Neural cell (in vitro differentiated cells): Measurements from ENCODE around the gene HDAC7.

Experiments
- CTCF ChIP-seq: fragments of 450-650 bp; IDR thresholded peaks from 2 replicates; pipeline ENCODE4 v1.5.1; 2014; ENCODE audit warnings: antibody characterized with exemption, mild to moderate bottlenecking, moderate library complexity; ENCODE audit not compliant: poor library complexity, severe bottlenecking
- EP300 ChIP-seq: fragments of 450-650 bp; conservative IDR thresholded peaks from 2 replicates; pipeline ENCODE4 v1.6.1; 2014; ENCODE audit warnings: antibody characterized with exemption, mild to moderate bottlenecking, moderate library complexity; ENCODE audit not compliant: poor library complexity, severe bottlenecking
- POLR2AphosphoS5 ChIP-seq: IDR thresholded peaks from 2 replicates; pipeline ENCODE4 v1.6.1; 2012
- RAD21 ChIP-seq: fragments of 450-650 bp; conservative IDR thresholded peaks from 2 replicates; pipeline ENCODE4 v1.6.1; 2014; ENCODE audit warnings: antibody characterized with exemption, mild to moderate bottlenecking, moderate library complexity
- TAF1 ChIP-seq: IDR thresholded peaks from 2 replicates; pipeline ENCODE4 v1.6.1; 2012; ENCODE audit warnings: low read depth

DNA sequence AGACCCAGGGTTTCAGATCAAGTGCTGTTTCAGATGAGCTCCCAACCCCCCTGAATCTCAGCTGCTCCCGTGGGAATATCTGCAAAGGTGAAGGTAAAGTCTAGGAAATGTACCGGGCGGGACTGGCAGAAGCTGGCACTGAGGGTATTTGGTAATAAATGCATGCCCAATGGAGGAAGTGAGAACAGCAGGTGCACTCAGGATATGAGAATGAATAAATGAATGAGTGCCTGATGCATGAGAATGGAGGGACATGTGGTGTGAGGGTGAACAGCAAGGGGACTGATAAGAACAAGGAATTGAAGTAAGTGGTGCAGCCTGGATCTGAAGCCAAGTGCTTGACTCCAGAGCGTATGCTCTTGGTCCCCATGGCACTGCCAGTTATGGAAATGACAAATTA, 72.6 kb downstream of the HDAC7 start:
- TF ChIP-seq CTCF (no peak), RAD21 (no peak), EP300 (no peak), POLR2AphosphoS5 (no peak), TAF1 (no peak)
